PFSK-1 (cell line): ENCODE measurements around the gene CTIF.

Source experiments
- FOXP2 ChIP-seq: optimal IDR thresholded peaks from 2 replicates; pipeline ENCODE3; 2011; ENCODE audit warnings: borderline replicate concordance, control low read depth, inconsistent platforms; ENCODE audit not compliant: insufficient read depth; ENCODE audit errors: extremely low read length, extremely low read depth
- POLR2AphosphoS5 ChIP-seq: IDR thresholded peaks from 2 replicates; pipeline ENCODE4 v1.6.1; 2012; ENCODE audit warnings: low read depth, mild to moderate bottlenecking, control low read depth, low read length, moderate library complexity
- SIN3A ChIP-seq: IDR thresholded peaks from 2 replicates; pipeline ENCODE4 v1.6.1; 2012; ENCODE audit warnings: mild to moderate bottlenecking, low read length, moderate library complexity, borderline replicate concordance; ENCODE audit not compliant: insufficient read depth
- TAF1 ChIP-seq: IDR thresholded peaks from 2 replicates; pipeline ENCODE4 v1.6.1; 2012; ENCODE audit warnings: low read length, control low read depth, borderline replicate concordance; ENCODE audit not compliant: insufficient read depth
- TF ChIP-seq, protein P1 (sequence below), 2 experiments: IDR thresholded peaks; 2 replicates each; pipeline versions ENCODE4 v1.6.1 to v1.8.0; 2011 to 2012; ENCODE audit warnings: low read depth in 2 of 2, low read length in 2 of 2, control low read depth in 1 of 2, inconsistent platforms in 1 of 2, mild to moderate bottlenecking in 1 of 2, moderate library complexity in 1 of 2; ENCODE audit not compliant: insufficient read depth in 1 of 2

The CTIF gene

DNA sequence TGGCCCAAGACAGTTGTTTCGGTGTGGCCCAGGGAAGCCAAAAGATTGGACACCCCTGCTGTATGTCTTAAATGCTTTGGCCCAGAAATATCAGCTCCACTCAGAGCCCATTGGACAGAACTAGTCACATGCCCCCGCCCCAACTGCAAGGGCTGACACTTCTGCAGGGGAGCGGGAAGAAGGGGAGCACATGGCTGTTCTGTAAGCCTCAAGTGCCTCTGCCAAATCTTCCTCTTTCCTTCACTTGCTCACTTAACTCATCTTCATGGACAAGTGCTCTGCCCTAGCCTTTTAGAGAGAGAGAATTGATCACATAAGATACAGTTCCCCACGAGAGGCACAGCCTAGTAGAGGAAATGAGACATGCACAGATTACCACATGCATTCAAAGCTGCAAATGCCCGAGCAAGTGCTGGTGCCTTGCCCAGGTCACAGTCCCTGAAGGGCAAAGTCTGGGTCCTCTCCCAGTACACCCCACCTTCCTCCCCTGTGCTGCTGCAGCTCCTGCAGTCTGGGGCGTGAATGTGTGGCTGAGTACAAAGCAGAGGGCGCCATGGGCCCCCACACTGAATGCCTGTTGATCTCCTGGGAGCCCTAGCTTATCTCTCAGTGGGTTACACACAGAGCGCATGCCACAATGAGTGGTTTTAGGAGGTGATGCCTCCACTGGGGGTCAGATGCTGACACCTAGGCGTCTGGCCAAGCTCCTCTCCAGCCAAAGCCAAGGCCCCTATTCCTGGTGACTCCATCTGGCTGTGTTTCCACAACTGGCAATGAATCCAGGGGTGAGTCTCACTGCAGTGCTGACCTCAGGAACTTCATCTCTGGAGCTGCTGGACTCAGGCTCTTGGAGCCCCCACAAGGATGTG, 135.3 kb downstream of the CTIF start:
- TF ChIP-seq FOXP2 (no peak), SIN3A (no peak), POLR2AphosphoS5 (no peak)
- TF ChIP-seq, protein P1, sequence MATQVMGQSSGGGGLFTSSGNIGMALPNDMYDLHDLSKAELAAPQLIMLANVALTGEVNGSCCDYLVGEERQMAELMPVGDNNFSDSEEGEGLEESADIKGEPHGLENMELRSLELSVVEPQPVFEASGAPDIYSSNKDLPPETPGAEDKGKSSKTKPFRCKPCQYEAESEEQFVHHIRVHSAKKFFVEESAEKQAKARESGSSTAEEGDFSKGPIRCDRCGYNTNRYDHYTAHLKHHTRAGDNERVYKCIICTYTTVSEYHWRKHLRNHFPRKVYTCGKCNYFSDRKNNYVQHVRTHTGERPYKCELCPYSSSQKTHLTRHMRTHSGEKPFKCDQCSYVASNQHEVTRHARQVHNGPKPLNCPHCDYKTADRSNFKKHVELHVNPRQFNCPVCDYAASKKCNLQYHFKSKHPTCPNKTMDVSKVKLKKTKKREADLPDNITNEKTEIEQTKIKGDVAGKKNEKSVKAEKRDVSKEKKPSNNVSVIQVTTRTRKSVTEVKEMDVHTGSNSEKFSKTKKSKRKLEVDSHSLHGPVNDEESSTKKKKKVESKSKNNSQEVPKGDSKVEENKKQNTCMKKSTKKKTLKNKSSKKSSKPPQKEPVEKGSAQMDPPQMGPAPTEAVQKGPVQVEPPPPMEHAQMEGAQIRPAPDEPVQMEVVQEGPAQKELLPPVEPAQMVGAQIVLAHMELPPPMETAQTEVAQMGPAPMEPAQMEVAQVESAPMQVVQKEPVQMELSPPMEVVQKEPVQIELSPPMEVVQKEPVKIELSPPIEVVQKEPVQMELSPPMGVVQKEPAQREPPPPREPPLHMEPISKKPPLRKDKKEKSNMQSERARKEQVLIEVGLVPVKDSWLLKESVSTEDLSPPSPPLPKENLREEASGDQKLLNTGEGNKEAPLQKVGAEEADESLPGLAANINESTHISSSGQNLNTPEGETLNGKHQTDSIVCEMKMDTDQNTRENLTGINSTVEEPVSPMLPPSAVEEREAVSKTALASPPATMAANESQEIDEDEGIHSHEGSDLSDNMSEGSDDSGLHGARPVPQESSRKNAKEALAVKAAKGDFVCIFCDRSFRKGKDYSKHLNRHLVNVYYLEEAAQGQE (IDR thresholded peaks at IDR 0.05; ENCODE audit: insufficient read depth in 1 of 2, low read depth in 2 of 2, low read length in 2 of 2) = no peak

- TF ChIP-seq TAF1 (no peak), FOXP2 (no peak), SIN3A (no peak), POLR2AphosphoS5 (no peak)
- TF ChIP-seq, protein P1 (IDR thresholded peaks at IDR 0.05; ENCODE audit: insufficient read depth in 1 of 2, low read depth in 2 of 2, low read length in 2 of 2) = no peak
Measured at GRCh38 chr18:48674758-48675351, 136.0 kb downstream of the CTIF start.

DNA sequence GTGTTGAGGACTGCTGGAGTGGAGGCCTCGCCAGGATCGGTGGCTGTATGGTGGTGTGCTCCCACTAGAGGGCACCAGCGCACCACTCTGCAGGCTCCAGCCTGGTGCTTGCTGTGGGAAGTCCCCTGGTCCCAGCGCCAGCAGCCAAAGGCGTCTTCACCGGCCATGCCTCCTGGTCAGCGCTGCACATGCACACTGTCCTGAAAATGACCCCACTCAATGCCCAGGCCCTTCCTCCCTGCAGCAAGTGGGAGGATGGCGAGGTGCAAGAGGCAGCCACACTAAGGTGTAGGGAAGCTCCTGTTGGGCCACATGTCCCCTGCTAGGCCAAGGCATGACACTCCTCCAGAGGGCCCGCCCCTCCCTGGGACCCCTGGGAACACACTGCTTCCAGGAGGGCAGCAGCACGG, 136.5 kb downstream of the CTIF start:
- TF ChIP-seq SIN3A = no peak
- TF ChIP-seq FOXP2 = no peak
- TF ChIP-seq POLR2AphosphoS5 = no peak
- TF ChIP-seq TAF1 = no peak
- TF ChIP-seq, protein P1 (IDR thresholded peaks at IDR 0.05; ENCODE audit: insufficient read depth in 1 of 2, low read depth in 2 of 2, low read length in 2 of 2) = no peak

DNA sequence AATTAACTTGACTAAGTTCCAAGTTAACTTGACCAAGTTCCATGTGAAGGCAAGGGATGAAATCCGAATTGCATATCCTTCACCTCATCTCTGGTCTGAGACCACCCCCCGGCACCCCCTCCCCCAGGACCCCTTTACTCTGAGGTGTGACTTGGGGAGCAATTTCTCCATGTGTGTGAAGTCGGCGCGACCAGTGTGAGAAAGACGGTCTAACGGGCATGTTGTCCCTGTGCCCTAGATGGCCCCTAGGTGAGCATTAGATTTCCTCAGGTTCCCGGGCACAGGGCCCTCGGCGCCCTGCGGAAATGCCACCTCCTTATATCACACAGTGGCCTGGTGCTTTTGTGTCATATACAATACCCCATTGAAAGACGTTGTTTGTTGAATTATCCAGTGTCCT, 137.1 kb downstream of the CTIF start:
- TF ChIP-seq TAF1 (no peak), POLR2AphosphoS5 (no peak), FOXP2 (no peak)

- TF ChIP-seq SIN3A = no peak
- TF ChIP-seq, protein P1 (IDR thresholded peaks at IDR 0.05; ENCODE audit: insufficient read depth in 1 of 2, low read depth in 2 of 2, low read length in 2 of 2) = no peak
- TF ChIP-seq POLR2AphosphoS5 = no peak
- no peak for TF ChIP-seq TAF1
Measured at GRCh38 chr18:48676346-48676745, 137.5 kb downstream of the CTIF start.
